GM10847 (cell line): ENCODE data around the gene CMTM8.

Source experiments
- POLR2A ChIP-seq: IDR thresholded peaks from 2 replicates; pipeline ENCODE4 v1.6.1; 2011; ENCODE audit not compliant: insufficient read length; ENCODE audit errors: extremely low read depth

CMTM8 gene

GRCh38 chr3:32325201-32325600 lies 86.7 kb downstream of the CMTM8 start:
- TF ChIP-seq POLR2A: no peak

- no peak for TF ChIP-seq POLR2A
Measured at GRCh38 chr3:32325927-32326326, 87.4 kb downstream of the CMTM8 start.

GRCh38 chr3:32326795-32327194 lies 88.3 kb downstream of the CMTM8 start:
- no peak for TF ChIP-seq POLR2A

GRCh38 chr3:32334675-32335074 lies 96.2 kb downstream of the CMTM8 start:
- TF ChIP-seq POLR2A: no peak

GRCh38 chr3:32335365-32336112 lies 97.1 kb downstream of the CMTM8 start:
- TF ChIP-seq POLR2A: no peak

GRCh38 chr3:32336113-32336498 lies 97.6 kb downstream of the CMTM8 start:
- no peak for TF ChIP-seq POLR2A

- no peak for TF ChIP-seq POLR2A
Measured at GRCh38 chr3:32337505-32337904, 99.0 kb downstream of the CMTM8 start.

GRCh38 chr3:32340039-32340438 lies 101.6 kb downstream of the CMTM8 start:
- no peak for TF ChIP-seq POLR2A

GRCh38 chr3:32340611-32341365 lies 102.3 kb downstream of the CMTM8 start:
- TF ChIP-seq POLR2A: no peak

- TF ChIP-seq POLR2A: no peak
Measured at GRCh38 chr3:32347343-32348125, 109.1 kb downstream of the CMTM8 start.

GRCh38 chr3:32349184-32349583 lies 110.7 kb downstream of the CMTM8 start:
- TF ChIP-seq POLR2A: no peak

GRCh38 chr3:32352563-32352962 lies 114.1 kb downstream of the CMTM8 start:
- TF ChIP-seq POLR2A: no peak

- TF ChIP-seq POLR2A: no peak
Measured at GRCh38 chr3:32353351-32353750, 114.9 kb downstream of the CMTM8 start.

- TF ChIP-seq POLR2A: no peak
Measured at GRCh38 chr3:32354362-32354778, 115.9 kb downstream of the CMTM8 start.

GRCh38 chr3:32355751-32356291 lies 117.3 kb downstream of the CMTM8 start:
- TF ChIP-seq POLR2A: no peak
